T-helper 2 cell treated with Interferon-gamma antibody and Interleukin-4, amounts not matched to agents 5 μg/mL and 100 μg/mL, for 36 hours (primary cell): ENCODE measurements around the gene DNASE2B.
A peak's percentile ranks its signal among the peaks of the same experiment; 100 is the strongest.

Source experiments
- DNase-seq: peaks from one replicate; pipeline ENCODE4 v3.0.0; 2021; ENCODE audit warnings: low spot score
- H3K27ac Mint-ChIP-seq: one replicate; pipeline ENCODE4 v1.8.0; 2021; ENCODE audit warnings: mild to moderate bottlenecking, mixed read lengths
- H3K27me3 Mint-ChIP-seq: one replicate; pipeline ENCODE4 v1.8.0; 2021; ENCODE audit warnings: low read depth, mixed read lengths
- H3K36me3 Mint-ChIP-seq: one replicate; pipeline ENCODE4 v1.8.0; 2021; ENCODE audit warnings: low read depth, mixed read lengths
- H3K4me1 Mint-ChIP-seq: one replicate; pipeline ENCODE4 v1.8.0; 2021; ENCODE audit warnings: low read depth, mixed read lengths
- H3K4me3 Mint-ChIP-seq: one replicate; pipeline ENCODE4 v1.8.0; 2022; ENCODE audit warnings: mild to moderate bottlenecking, moderate library complexity, mixed read lengths
- H3K9me3 Mint-ChIP-seq: one replicate; pipeline ENCODE4 v1.8.0; 2021; ENCODE audit warnings: mixed read lengths

Gene DNASE2B

DNA sequence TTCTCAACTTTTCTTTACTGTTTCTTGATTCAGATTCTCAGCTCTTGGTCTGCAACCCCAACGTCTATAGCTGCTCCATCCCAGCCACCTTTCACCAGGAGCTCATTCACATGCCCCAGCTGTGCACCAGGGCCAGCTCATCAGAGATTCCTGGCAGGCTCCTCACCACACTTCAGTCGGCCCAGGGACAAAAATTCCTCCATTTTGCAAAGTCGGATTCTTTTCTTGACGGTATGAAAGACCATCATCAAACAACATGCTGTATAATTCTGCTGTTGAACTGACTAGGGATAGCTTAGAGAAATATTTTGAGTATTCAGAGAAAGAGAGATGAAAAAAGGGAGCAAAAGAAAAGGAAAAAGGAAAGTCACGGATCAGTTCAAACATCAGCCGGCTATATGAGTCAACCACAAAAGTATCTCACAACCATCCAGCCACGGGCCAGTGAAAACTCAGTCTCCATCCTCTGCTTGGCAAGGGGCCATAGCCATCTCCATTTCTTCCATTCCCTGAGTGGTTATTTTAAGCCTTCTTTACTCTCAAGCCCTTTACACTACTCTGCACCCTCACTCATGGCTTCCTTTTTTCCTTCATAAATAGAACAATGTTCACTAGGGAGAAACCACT lies 14.1 kb downstream of the DNASE2B start:
- no peaks in the 10 kb centered on the region for H3K4me1 Mint-ChIP-seq
- H3K27ac Mint-ChIP-seq, result no peak overlapping the region
- no peaks in the 10 kb centered on the region for H3K36me3 Mint-ChIP-seq
- no peaks in the 10 kb centered on the region for H3K9me3 Mint-ChIP-seq
- H3K4me3 Mint-ChIP-seq, result no peak overlapping the region
- H3K27me3 Mint-ChIP-seq, result peaks cover 4% of the 10 kb centered on the region
- DNase-seq, result no peak

DNA sequence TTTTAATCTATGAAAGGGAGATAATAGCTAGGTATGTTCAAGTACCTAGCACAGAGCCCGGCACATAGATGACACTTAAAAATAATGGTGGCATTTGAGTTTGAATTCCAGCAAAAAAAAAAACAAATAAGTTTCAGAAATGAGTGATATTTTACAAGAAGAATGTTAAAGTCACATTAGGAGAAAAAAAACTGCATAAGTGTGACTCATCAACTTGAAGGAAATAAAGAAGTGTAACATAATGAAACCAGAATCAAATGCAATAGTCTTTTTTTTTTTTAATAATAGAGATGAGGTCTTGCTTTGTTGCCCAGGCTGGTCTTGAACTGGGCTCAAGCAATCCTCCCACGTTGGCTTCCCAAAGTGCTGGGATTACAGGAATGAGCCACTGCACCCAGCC lies 17.1 kb downstream of the DNASE2B start:
- H3K9me3 Mint-ChIP-seq, result no peaks in the 10 kb centered on the region
- no peak for DNase-seq
- no peaks in the 10 kb centered on the region for H3K36me3 Mint-ChIP-seq
- H3K27me3 Mint-ChIP-seq, result peaks cover 4% of the 10 kb centered on the region
- H3K4me1 Mint-ChIP-seq, result no peaks in the 10 kb centered on the region
- no peak overlapping the region for H3K27ac Mint-ChIP-seq
- no peak overlapping the region for H3K4me3 Mint-ChIP-seq

DNA sequence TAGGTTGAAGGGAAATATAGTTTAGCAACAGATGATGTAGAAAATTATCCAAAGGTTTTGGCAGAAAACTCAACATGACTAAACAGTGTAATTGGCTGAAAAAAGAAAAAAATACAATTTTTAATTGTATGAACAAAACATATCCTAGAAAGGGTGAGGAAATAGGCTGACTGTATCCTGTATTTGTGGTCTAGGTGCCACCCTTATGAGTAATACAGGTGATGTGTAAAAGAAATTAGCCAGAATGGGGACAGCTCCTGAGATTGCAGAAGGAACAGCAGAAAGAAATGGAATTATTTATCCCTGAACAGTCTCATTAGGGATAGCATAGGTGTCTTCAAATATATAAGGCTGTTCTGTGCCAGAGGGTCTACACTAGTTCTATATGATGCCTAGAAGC lies 24.6 kb downstream of the DNASE2B start:
- Mint-ChIP-seq H3K9me3 (no peaks in the 10 kb centered on the region), H3K36me3 (no peaks in the 10 kb centered on the region), H3K27me3 (no peaks in the 10 kb centered on the region), H3K4me1 (peaks cover 1% of the 10 kb centered on the region), H3K27ac (no peak overlapping the region), H3K4me3 (no peak overlapping the region)
- no peak for DNase-seq

DNA sequence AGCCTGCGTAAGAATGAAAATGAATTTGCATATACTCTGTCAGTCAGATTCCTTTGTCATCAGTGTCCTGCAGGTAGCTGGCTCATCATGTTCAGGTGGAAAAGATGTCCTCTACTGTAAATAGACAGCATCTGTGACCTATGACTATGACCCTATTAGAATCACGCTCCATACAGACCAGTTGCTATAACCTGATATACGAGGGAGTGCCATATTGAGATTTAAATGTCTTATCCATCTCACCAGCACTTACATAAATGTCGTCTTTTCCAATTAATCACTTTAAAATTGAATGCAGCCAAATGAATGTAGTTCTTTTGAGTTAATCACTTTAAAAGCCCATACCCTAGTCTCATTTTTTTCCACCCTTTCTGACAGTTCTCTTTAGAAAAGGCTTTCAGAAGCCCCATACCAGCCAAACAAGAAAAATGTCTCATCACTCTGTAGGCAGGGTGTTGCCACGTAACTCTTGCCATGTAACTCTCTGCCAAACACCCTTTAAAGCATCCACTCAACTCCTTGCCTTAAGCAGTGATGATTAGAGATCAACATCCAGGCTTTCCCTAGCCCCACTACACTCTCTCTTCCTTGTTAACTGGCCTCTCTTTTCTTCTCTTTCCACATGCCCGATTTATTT lies 26.3 kb downstream of the DNASE2B start:
- H3K4me3 Mint-ChIP-seq, result no peak overlapping the region
- H3K9me3 Mint-ChIP-seq, result peaks cover 2% of the 10 kb centered on the region
- no peak overlapping the region for H3K27ac Mint-ChIP-seq
- no peaks in the 10 kb centered on the region for H3K36me3 Mint-ChIP-seq
- DNase-seq, result no peak
- peaks cover 6% of the 10 kb centered on the region for H3K4me1 Mint-ChIP-seq
- no peaks in the 10 kb centered on the region for H3K27me3 Mint-ChIP-seq

DNA sequence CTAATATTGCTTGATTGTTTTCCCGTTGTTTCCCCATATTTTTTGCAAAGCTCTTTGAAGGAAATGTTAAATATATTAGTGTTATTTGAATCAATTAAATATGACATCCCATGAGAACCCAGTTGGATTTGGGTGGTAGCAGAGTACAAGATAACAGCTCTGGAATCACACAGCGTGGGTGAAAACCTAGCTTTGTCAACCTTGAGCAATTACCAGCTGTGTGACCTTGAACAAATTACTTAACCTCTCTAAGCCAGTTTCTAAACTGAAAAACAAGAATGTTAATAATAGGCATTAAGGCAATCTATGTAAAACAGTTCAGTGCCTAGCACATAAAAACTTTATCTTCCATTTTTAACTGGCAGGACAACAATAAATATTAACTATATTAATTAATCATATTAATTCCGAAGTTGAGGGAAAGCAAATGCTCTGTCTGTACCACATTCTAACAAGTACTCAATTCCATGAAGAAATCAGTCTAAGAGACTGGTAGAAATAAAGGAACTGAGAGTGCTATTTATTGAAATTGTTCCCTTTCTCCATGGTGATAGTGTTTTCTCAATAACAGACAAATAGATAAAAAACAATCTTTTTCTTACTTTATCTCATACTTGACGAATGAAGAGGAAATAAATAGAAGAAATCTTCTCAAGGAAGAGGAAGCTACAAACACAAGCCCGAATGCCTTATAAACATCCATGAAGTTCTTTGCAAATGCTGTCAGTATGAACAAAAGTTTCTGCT lies 27.0 kb downstream of the DNASE2B start:
- H3K27me3 Mint-ChIP-seq, result no peaks in the 10 kb centered on the region
- no peak overlapping the region for H3K27ac Mint-ChIP-seq
- peaks cover 8% of the 10 kb centered on the region for H3K4me1 Mint-ChIP-seq
- no peak overlapping the region for H3K4me3 Mint-ChIP-seq
- DNase-seq, result no peak
- no peaks in the 10 kb centered on the region for H3K36me3 Mint-ChIP-seq
- H3K9me3 Mint-ChIP-seq, result peaks cover 9% of the 10 kb centered on the region

DNA sequence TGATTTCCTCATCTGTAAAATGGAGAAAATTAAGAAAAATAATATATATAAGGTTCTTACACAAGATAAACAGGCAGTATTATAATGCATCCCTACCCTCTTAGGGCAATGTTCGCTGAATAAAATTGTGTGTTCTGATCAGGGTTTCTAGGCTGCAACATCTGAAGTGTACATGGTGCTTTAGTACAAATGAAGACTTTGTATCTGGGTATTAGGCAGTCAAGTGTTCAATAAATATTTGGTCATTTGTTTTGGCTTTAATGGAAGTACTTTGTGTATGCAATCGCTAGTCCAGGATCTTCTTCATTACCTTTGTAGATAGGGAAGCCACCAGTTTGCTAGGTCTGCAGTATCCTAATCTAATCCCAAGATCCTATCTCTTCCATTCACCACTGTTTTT lies 28.1 kb downstream of the DNASE2B start:
- DNase-seq, result no peak
- Mint-ChIP-seq H3K9me3 (peaks cover 10% of the 10 kb centered on the region), H3K27ac (no peak overlapping the region), H3K4me3 (no peak overlapping the region), H3K4me1 (peaks cover 8% of the 10 kb centered on the region), H3K36me3 (no peaks in the 10 kb centered on the region), H3K27me3 (no peaks in the 10 kb centered on the region)

DNA sequence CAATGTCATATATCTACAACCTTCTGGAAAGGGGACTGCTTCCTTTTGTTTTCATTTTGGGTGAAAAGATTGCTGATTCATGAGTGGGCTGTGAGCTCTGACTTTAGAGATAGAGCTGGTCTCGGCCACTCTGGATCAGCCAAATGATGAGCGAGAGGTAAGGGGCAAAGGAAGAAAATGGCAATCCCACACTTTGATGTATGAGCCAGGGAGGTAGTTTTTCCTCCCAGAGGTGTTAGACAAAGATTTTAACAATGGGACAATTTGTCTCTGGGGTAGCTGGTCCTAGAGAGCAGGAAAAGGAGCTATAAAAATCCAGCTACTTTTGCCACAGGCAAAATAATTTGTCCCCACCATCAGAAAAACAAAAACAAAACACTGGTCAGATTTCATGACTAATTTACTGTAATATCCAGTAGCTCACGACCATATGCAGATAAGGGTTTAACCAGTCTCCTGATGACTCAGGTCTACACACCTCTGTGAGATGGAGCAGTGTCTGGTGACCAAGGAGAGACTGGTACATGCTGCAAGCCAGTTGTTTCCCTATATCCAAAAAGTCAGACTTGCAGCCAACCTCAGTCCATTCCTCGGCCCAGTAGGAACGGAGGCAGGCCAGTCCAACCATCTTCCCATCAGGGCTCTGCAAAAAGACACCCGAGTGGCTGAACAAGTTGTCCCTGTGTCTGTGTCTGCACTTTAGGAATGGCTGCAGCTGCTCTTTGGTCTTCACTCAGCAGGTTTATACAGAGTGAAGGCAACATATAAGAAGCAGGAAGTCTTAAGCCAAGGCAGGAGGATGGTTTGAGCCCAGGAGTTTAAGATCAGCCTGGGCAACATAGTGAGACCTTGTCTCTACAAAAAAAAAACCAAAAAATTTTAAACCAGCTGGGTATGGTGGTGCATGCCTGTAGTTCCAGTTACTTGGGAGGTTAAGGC lies 29.2 kb downstream of the DNASE2B start:
- H3K27ac Mint-ChIP-seq, result no peak overlapping the region
- peaks cover 8% of the 10 kb centered on the region for H3K4me1 Mint-ChIP-seq
- H3K4me3 Mint-ChIP-seq, result no peak overlapping the region
- H3K9me3 Mint-ChIP-seq, result peaks cover 10% of the 10 kb centered on the region
- DNase-seq, result no peak
- H3K36me3 Mint-ChIP-seq, result no peaks in the 10 kb centered on the region
- H3K27me3 Mint-ChIP-seq, result no peaks in the 10 kb centered on the region

DNA sequence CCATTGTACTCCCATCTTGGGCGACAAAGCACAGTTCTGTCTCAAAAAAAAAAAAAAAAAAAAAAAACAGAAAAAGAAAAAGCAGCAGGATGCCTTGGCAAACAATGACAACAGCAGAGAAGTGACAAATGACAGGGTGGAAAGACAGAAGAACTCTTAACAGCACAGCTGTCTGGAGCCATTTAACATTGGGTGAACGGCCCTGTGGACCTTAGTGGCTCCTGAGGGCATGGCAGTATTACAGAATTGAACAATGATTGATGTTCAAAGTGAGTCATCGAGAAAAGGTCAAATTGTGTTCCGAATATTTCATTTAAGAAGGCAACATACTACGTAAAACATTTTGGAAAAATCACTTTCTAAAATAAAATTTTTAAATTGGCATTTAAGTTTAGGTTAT lies 30.0 kb downstream of the DNASE2B start:
- H3K4me3 Mint-ChIP-seq, result no peak overlapping the region
- H3K27me3 Mint-ChIP-seq, result no peaks in the 10 kb centered on the region
- H3K36me3 Mint-ChIP-seq, result no peaks in the 10 kb centered on the region
- peaks cover 9% of the 10 kb centered on the region for H3K4me1 Mint-ChIP-seq
- no peak overlapping the region for H3K27ac Mint-ChIP-seq
- peaks cover 10% of the 10 kb centered on the region for H3K9me3 Mint-ChIP-seq
- DNase-seq, result no peak

DNA sequence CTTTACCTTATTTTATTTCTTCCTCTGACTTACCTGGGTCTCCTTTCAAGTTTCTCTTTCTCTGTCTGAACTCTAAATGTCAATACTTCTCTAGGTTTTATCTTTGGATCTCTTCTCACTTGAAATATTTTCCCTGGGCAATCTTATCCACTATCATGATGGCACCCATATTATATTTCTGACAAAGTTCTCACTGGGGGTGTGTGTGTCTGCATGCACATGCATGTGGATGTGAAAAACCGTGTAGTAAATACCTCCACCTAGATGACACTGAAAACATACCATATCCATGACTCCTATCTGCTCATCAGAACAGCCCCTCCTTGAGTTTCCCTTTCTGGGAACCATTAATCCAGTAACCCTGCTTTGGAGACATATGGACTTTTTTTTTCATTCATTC lies 30.9 kb downstream of the DNASE2B start:
- H3K36me3 Mint-ChIP-seq, result no peaks in the 10 kb centered on the region
- no peaks in the 10 kb centered on the region for H3K27me3 Mint-ChIP-seq
- H3K9me3 Mint-ChIP-seq, result peaks cover 10% of the 10 kb centered on the region
- no peak for DNase-seq
- no peak overlapping the region for H3K4me3 Mint-ChIP-seq
- H3K27ac Mint-ChIP-seq, result no peak overlapping the region
- H3K4me1 Mint-ChIP-seq, result peaks cover 13% of the 10 kb centered on the region

DNA sequence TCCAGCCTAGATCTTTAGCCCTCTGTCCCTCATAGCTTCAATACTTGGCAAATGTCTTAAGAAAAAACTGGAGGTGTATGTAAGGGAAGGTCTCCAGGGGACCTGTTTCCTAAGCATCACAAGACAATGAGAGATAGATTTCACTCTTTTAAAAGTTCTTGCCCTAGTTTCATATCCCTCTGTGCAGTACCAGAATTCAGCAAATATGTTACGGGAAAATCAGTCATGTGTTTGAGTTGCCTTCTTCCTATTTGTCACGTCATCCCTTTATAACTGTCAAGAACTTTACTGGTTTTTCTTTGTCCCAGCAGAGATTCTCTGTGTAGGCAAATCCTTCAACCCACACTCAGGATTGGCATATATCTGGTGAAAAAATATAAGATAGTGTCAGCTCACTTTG lies 32.3 kb downstream of the DNASE2B start:
- H3K36me3 Mint-ChIP-seq, result no peaks in the 10 kb centered on the region
- H3K4me1 Mint-ChIP-seq, result peaks cover 13% of the 10 kb centered on the region
- no peak overlapping the region for H3K27ac Mint-ChIP-seq
- H3K27me3 Mint-ChIP-seq, result no peaks in the 10 kb centered on the region
- DNase-seq, result no peak
- no peak overlapping the region for H3K4me3 Mint-ChIP-seq
- H3K9me3 Mint-ChIP-seq, result peaks cover 10% of the 10 kb centered on the region

DNA sequence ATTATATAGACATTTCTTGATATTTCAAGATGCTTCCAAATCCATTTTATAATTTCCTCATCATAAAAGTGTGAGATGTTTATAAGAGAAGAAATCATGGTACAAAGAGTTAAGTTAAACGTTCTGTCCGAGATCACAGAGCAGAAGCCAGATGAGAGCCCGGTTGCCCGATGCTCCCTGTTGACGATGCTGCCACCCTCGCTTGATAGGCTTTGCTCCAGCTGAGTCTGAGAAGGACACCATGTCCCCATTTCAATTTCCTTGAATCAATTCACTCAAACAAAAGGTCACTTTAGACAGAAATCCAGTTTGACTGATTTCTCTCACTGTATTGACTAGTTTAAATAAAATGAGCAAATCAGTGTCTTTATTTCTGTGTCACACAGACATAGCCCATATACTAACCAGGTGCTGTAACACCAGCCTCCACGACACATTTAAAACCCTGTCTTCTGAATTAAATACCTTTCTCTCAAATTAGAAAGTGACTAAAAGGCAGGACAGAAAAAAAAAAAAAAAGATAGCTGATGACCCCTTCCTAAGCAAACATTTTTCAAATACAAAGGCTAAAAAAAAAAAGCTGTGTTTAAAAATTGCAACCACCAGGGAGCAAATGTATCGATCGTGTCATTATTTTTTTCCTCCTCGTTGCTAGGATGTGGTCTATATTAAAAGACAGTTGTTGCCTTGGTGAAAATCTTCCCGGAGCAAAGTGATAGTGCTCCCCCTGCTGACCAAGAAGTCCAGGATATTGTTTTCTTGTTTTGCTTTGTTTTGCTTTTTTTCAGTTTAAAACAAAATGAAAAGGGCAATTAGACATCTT lies 35.2 kb downstream of the DNASE2B start:
- peak overlapping the region; percentile 56 for H3K4me3 Mint-ChIP-seq
- H3K27ac Mint-ChIP-seq, result peak overlapping the region; percentile 16
- peak; percentile 33 for DNase-seq
- H3K27me3 Mint-ChIP-seq, result no peaks in the 10 kb centered on the region
- H3K4me1 Mint-ChIP-seq, result peaks cover 12% of the 10 kb centered on the region
- peaks cover 10% of the 10 kb centered on the region for H3K9me3 Mint-ChIP-seq
- no peaks in the 10 kb centered on the region for H3K36me3 Mint-ChIP-seq

DNA sequence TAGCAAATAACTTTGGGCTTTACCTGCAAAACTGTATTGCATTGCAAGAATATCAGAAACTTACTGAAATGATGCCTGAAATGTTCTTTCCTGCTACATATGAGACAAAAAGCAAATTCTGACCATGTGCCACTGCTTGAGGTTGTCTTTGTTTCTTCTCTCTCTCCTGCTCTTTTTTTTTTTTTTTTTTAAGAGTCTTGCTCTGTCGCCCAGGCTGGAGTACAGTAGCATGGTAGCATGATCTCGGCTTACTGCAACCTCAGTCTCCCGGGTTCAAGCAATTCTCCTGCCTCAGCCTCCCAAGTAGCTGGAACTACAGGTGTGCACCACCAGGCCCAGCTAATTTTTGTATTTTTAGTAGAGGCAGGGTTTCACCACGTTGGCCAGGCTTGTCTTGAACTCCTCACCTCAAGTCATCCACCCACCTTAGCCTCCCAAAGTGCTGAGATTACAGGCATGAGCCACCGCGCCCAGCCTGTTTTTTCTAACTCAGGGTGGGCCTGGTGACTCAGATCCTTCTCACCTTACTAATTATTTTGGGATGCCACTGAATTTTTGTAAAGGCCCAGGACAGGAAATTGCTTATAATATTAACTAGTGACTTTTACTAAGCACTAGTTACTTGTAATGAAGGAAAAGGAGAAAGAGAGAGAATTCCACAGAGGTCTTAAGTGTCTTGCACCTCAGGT lies 35.9 kb downstream of the DNASE2B start:
- H3K4me1 Mint-ChIP-seq, result peaks cover 7% of the 10 kb centered on the region
- peak overlapping the region; percentile 16 for H3K27ac Mint-ChIP-seq
- no peaks in the 10 kb centered on the region for H3K36me3 Mint-ChIP-seq
- peak overlapping the region; percentile 56 for H3K4me3 Mint-ChIP-seq
- no peak for DNase-seq
- H3K27me3 Mint-ChIP-seq, result no peaks in the 10 kb centered on the region
- peaks cover 10% of the 10 kb centered on the region for H3K9me3 Mint-ChIP-seq
